Trophoblast cell (in vitro differentiated cells and primary cell): ENCODE results near the gene TEX38.

Experiments used
- DNase-seq, 2 donors: peaks; one replicate each; pipeline ENCODE4 v3.0.0-alpha.2; 2016
- H2AFZ ChIP-seq: 2 replicates; pipeline ENCODE4 v1.6.1; 2013; ENCODE audit warnings: low read length, moderate library complexity, mild to moderate bottlenecking; ENCODE audit not compliant: insufficient read depth, poor library complexity
- H2AK5ac ChIP-seq: 2 replicates; pipeline ENCODE4 v1.6.1; 2013; ENCODE audit warnings: mild to moderate bottlenecking, low read length
- H2BK120ac ChIP-seq: 2 replicates; pipeline ENCODE4 v1.6.1; 2013; ENCODE audit warnings: low read length, mild to moderate bottlenecking, moderate library complexity; ENCODE audit not compliant: insufficient read depth, poor library complexity
- H2BK12ac ChIP-seq: 2 replicates; pipeline ENCODE4 v1.6.1; 2013; ENCODE audit warnings: mild to moderate bottlenecking, low read length, moderate library complexity
- H2BK5ac ChIP-seq: 2 replicates; pipeline ENCODE4 v1.6.1; 2013; ENCODE audit warnings: low read length, low read depth, moderate library complexity, mild to moderate bottlenecking; ENCODE audit not compliant: poor library complexity
- H3K14ac ChIP-seq: 2 replicates; pipeline ENCODE4 v1.6.1; 2013; ENCODE audit warnings: mild to moderate bottlenecking, low read length
- H3K18ac ChIP-seq: 2 replicates; pipeline ENCODE4 v1.6.1; 2013; ENCODE audit warnings: mild to moderate bottlenecking, low read length
- H3K23ac ChIP-seq: 2 replicates; pipeline ENCODE4 v1.6.1; 2013; ENCODE audit warnings: low read length
- H3K27ac ChIP-seq: 2 replicates; pipeline ENCODE4 v1.5.1; 2013; ENCODE audit warnings: low read depth, mild to moderate bottlenecking, inconsistent platforms, low read length, moderate library complexity
- H3K27me3 ChIP-seq: 2 replicates; pipeline ENCODE4 v1.6.1; 2013; ENCODE audit warnings: inconsistent platforms, mild to moderate bottlenecking, low read length, moderate library complexity; ENCODE audit not compliant: insufficient read depth
- H3K36me3 ChIP-seq, 2 experiments: 1 replicate in 1 of 2; 2 replicates in 1 of 2; pipeline ENCODE4 v1.6.1; 2013; ENCODE audit warnings: low read length in 2 of 2, mild to moderate bottlenecking in 2 of 2, moderate library complexity in 1 of 2; ENCODE audit not compliant: insufficient read depth in 2 of 2, control insufficient read depth in 1 of 2
- H3K4ac ChIP-seq: 2 replicates; pipeline ENCODE4 v1.6.1; 2013; ENCODE audit warnings: low read depth, mild to moderate bottlenecking, low read length, moderate library complexity
- H3K4me1 ChIP-seq, 2 experiments: 1 replicate in 1 of 2; 2 replicates in 1 of 2; pipeline ENCODE4 v1.6.1; 2013; ENCODE audit warnings: low read length in 2 of 2, mild to moderate bottlenecking in 2 of 2, moderate library complexity in 1 of 2; ENCODE audit not compliant: insufficient read depth in 2 of 2, control insufficient read depth in 1 of 2
- H3K4me2 ChIP-seq: 2 replicates; pipeline ENCODE4 v1.6.1; 2013; ENCODE audit warnings: inconsistent platforms, mild to moderate bottlenecking, low read length, moderate library complexity
- H3K4me3 ChIP-seq: 2 replicates; pipeline ENCODE4 v1.5.1; 2013; ENCODE audit warnings: mild to moderate bottlenecking, low read depth, low read length, inconsistent platforms
- H3K79me1 ChIP-seq: one replicate; pipeline ENCODE4 v1.6.1; 2013; ENCODE audit warnings: low read length
- H3K79me2 ChIP-seq: 2 replicates; pipeline ENCODE4 v1.6.1; 2013; ENCODE audit warnings: low read length, mild to moderate bottlenecking; ENCODE audit not compliant: control insufficient read depth, insufficient read depth, poor library complexity
- H3K9ac ChIP-seq: 2 replicates; pipeline ENCODE4 v1.6.1; 2013; ENCODE audit warnings: mild to moderate bottlenecking, low read length
- H3K9me3 ChIP-seq: 2 replicates; pipeline ENCODE4 v1.6.1; 2013; ENCODE audit warnings: low read depth, mild to moderate bottlenecking, control low read depth, inconsistent platforms, low read length; ENCODE audit not compliant: insufficient read depth
- H4K12ac ChIP-seq: 2 replicates; pipeline ENCODE4 v1.6.1; 2013; ENCODE audit warnings: low read depth, mild to moderate bottlenecking, low read length, moderate library complexity
- H4K8ac ChIP-seq: 2 replicates; pipeline ENCODE4 v1.6.1; 2013; ENCODE audit warnings: low read depth, mild to moderate bottlenecking, low read length, moderate library complexity
- H4K91ac ChIP-seq: one replicate; pipeline ENCODE4 v1.6.1; 2013; ENCODE audit warnings: low read depth, mild to moderate bottlenecking, low read length, moderate library complexity
- WGBS: extraction: QIAGEN DNeasy Blood & Tissue Kit; methylation state at CpG from one replicate; pipeline ENCODE4 v1.1.7; 2013; ENCODE audit warnings: missing lambda C conversion rate; ENCODE audit not compliant: insufficient read length, insufficient coverage; ENCODE audit errors: extremely low coverage; 5-methylcytosine and 5-hydroxymethylcytosine counted together

TEX38 gene

DNA sequence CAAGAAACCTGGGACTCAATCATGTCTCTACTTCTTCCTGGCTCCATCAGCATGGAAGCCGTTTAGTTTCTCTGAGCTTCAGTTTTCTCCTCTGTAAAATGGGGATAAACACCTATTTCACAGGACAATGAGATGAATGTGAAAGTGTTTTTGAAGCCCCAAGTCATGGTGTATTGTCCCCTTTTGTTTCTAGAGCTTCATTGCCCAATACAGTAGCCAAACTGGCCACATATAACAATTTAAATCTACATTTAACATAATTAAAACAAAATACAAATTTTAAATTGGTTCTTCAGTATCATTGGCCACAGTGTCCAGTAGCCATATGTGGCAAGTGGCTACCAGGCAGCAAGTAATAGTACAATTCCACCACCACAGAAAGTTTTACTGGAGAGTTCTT is 49.5 kb downstream of the TEX38 start:
- no peak overlapping the region for H2BK120ac ChIP-seq
- H3K36me3 ChIP-seq: peaks cover 0 to under 1% of the 10 kb centered on the region in 2 experiments
- no peak overlapping the region for H4K12ac ChIP-seq
- H3K79me2 ChIP-seq: peaks cover 10% of the 10 kb centered on the region
- DNase-seq: no peak
- H3K18ac ChIP-seq: no peak overlapping the region
- H3K27me3 ChIP-seq: no peaks in the 10 kb centered on the region
- H3K4me2 ChIP-seq: no peak overlapping the region
- H3K27ac ChIP-seq: no peak overlapping the region
- H3K14ac ChIP-seq: no peak overlapping the region
- H3K9me3 ChIP-seq: no peaks in the 10 kb centered on the region
- no peak overlapping the region for H2AK5ac ChIP-seq
- WGBS: no CpG with 5 or more reads among the region's 1 CpG
- peaks cover 8 to 10% of the 10 kb centered on the region in 2 experiments for H3K4me1 ChIP-seq
- H2BK5ac ChIP-seq: no peak overlapping the region
- no peak overlapping the region for H2BK12ac ChIP-seq
- no peak overlapping the region for H3K9ac ChIP-seq
- H2AFZ ChIP-seq: no peak overlapping the region
- H4K91ac ChIP-seq: no peak overlapping the region
- H3K23ac ChIP-seq: no peak overlapping the region
- no peak overlapping the region for H3K4me3 ChIP-seq
- no peak overlapping the region for H4K8ac ChIP-seq
- H3K4ac ChIP-seq: no peak overlapping the region
- H3K79me1 ChIP-seq: peaks cover 5% of the 10 kb centered on the region

GRCh38 chr1:46721686-46722205 is 50.1 kb downstream of the TEX38 start:
- Histone ChIP-seq H3K4me1 (peaks cover 8 to 10% of the 10 kb centered on the region in 2 experiments), H3K27me3 (no peaks in the 10 kb centered on the region), H3K36me3 (no peaks in the 10 kb centered on the region), H3K79me2 (peaks cover 10% of the 10 kb centered on the region), H3K79me1 (peaks cover 5% of the 10 kb centered on the region), H2BK5ac (no peak overlapping the region), H3K23ac (no peak overlapping the region), H3K14ac (no peak overlapping the region), H4K8ac (no peak overlapping the region), H3K27ac (no peak overlapping the region), H3K4ac (no peak overlapping the region), H3K18ac (no peak overlapping the region), H2BK12ac (no peak overlapping the region), H2BK120ac (no peak overlapping the region), H3K4me2 (no peak overlapping the region), H3K4me3 (no peak overlapping the region), H2AFZ (no peak overlapping the region), H4K12ac (no peak overlapping the region), H4K91ac (no peak overlapping the region), H3K9ac (no peak overlapping the region), H2AK5ac (no peak overlapping the region), H3K9me3 (no peaks in the 10 kb centered on the region)
- WGBS: no CpG with 5 or more reads among the region's 3 CpGs
- no peak for DNase-seq
